Liver (tissue), 9 donors: ENCODE results near the gene ZBED2. TPM values are rescaled to one million over a fixed set of nuclear protein-coding genes. Genes with fewer than 3 reads are reported as not detected.

Experiments used
- DNase-seq: peaks from one replicate; pipeline ENCODE4 v3.0.0-alpha.2; 2017; ENCODE audit warnings: low spot score
- H3K27ac ChIP-seq, 2 donors: one replicate each; pipeline ENCODE4 v1.7.0; 2013; ENCODE audit warnings: inconsistent platforms in 2 of 2, low read length in 2 of 2, control low read depth in 1 of 2, low read depth in 1 of 2, mild to moderate bottlenecking in 1 of 2
- H3K27me3 ChIP-seq, 4 donors: one replicate each; pipeline versions ENCODE4 v1.6.1 to v1.7.0; 2013; ENCODE audit warnings: low read length in 3 of 4, inconsistent platforms in 1 of 4, mild to moderate bottlenecking in 1 of 4, moderate library complexity in 1 of 4; ENCODE audit not compliant: control insufficient read depth in 4 of 4, insufficient read depth in 4 of 4
- H3K36me3 ChIP-seq, 4 donors: one replicate each; pipeline versions ENCODE4 v1.6.1 to v1.7.0; 2013; ENCODE audit warnings: low read length in 3 of 4, mild to moderate bottlenecking in 3 of 4, low read depth in 1 of 4, moderate library complexity in 1 of 4; ENCODE audit not compliant: control insufficient read depth in 4 of 4, insufficient read depth in 3 of 4
- H3K4me1 ChIP-seq, 4 donors: one replicate each; pipeline versions ENCODE4 v1.6.1 to v1.7.0; 2013; ENCODE audit warnings: low read length in 3 of 4, mild to moderate bottlenecking in 3 of 4, moderate library complexity in 1 of 4; ENCODE audit not compliant: control insufficient read depth in 4 of 4, insufficient read depth in 4 of 4
- H3K4me3 ChIP-seq, 3 donors: one replicate each; pipeline versions ENCODE4 v1.6.1 to v1.7.0; 2013; ENCODE audit warnings: low read length in 3 of 3, control low read depth in 1 of 3, low read depth in 1 of 3, mild to moderate bottlenecking in 1 of 3
- H3K9ac ChIP-seq, 2 donors: one replicate each; pipeline ENCODE4 v1.7.0; 2013; ENCODE audit warnings: low read length in 2 of 2, mild to moderate bottlenecking in 2 of 2, moderate library complexity in 2 of 2, control low read depth in 1 of 2, low read depth in 1 of 2
- H3K9me3 ChIP-seq, 4 donors: one replicate each; pipeline versions ENCODE4 v1.6.1 to v1.7.0; 2013; ENCODE audit warnings: low read length in 3 of 4; ENCODE audit not compliant: control insufficient read depth in 4 of 4
- EGR1 ChIP-seq, 2 donors: IDR thresholded peaks; 2 replicates each; pipeline ENCODE4 v1.6.1; 2016 to 2018; ENCODE audit warnings: antibody characterized with exemption in 2 of 2, low read depth in 2 of 2
- FOXA1 ChIP-seq: IDR thresholded peaks from 2 replicates; pipeline ENCODE4 v1.6.1; 2016; ENCODE audit warnings: antibody characterized with exemption
- FOXA2 ChIP-seq: IDR thresholded peaks from 2 replicates; pipeline ENCODE4 v1.6.1; 2016; ENCODE audit warnings: antibody characterized with exemption
- GABPA ChIP-seq, 2 donors: IDR thresholded peaks in 1 of 2; conservative IDR thresholded peaks in 1 of 2; 2 replicates each; pipeline ENCODE4 v1.6.1; 2016; ENCODE audit warnings: antibody characterized with exemption in 2 of 2, mild to moderate bottlenecking in 1 of 2, moderate library complexity in 1 of 2
- HNF4A ChIP-seq, 2 donors: conservative IDR thresholded peaks; 2 replicates each; pipeline ENCODE4 v1.6.1; 2016; ENCODE audit warnings: antibody characterized with exemption in 2 of 2, mild to moderate bottlenecking in 2 of 2
- JUND ChIP-seq, 2 donors: IDR thresholded peaks; 2 replicates each; pipeline ENCODE4 v1.6.1; 2016; ENCODE audit warnings: antibody characterized with exemption in 2 of 2
- NR2F2 ChIP-seq: IDR thresholded peaks from 2 replicates; pipeline ENCODE4 v1.6.1; 2016; ENCODE audit warnings: antibody characterized with exemption
- RAD21 ChIP-seq, 2 donors: IDR thresholded peaks; 2 replicates each; pipeline ENCODE4 v1.6.1; 2016; ENCODE audit warnings: antibody characterized with exemption in 2 of 2, mild to moderate bottlenecking in 2 of 2
- SP1 ChIP-seq: IDR thresholded peaks from 2 replicates; pipeline ENCODE4 v1.6.1; 2018; ENCODE audit warnings: antibody characterized with exemption, mild to moderate bottlenecking
- YY1 ChIP-seq: IDR thresholded peaks from 2 replicates; pipeline ENCODE4 v1.6.1; 2016; ENCODE audit warnings: antibody characterized with exemption, mild to moderate bottlenecking
- WGBS: extraction: QIAGEN DNeasy Blood & Tissue Kit; methylation state at CpG from one replicate; pipeline ENCODE4 v1.1.7; 2013; 5-methylcytosine and 5-hydroxymethylcytosine counted together
- polyA plus RNA-seq, 2 donors: library from polyadenylated mRNA; stranded (reverse) in 1 of 2; unstranded in 1 of 2; fragments of 200-250 nt in 1 of 2; fragments of >200 nt in 1 of 2; fragmentation: Nextera tagmentation in 1 of 2; extraction: Ambion mirVana in 1 of 2; gene quantifications; one replicate each; pipeline versions ENCODE4 v1.2.1 to v1.2.3, GENCODE V29; 2013 to 2015
- total RNA-seq, 2 donors: library from RNA; depleted of rRNA; stranded (reverse); fragments of >200 nt; gene quantifications; one replicate each; pipeline ENCODE4 v1.2.3, GENCODE V29; 2014
- TF ChIP-seq, protein P1 (sequence below): fragments of 150-350 bp; IDR thresholded peaks from 2 replicates; pipeline ENCODE4 v1.5.1; 2017; ENCODE audit warnings: improper control_type of control experiment, low read depth, low read length; ENCODE audit not compliant: missing input control
- TF ChIP-seq, protein P2 (sequence below): IDR thresholded peaks from 2 replicates; pipeline ENCODE4 v1.6.1; 2016; ENCODE audit warnings: antibody characterized with exemption
- TF ChIP-seq, protein P3 (sequence below): IDR thresholded peaks from 2 replicates; pipeline ENCODE4 v1.6.1; 2016; ENCODE audit warnings: antibody characterized with exemption
- TF ChIP-seq, protein P4 (sequence below): IDR thresholded peaks from 2 replicates; pipeline ENCODE4 v1.6.1; 2016; ENCODE audit warnings: antibody characterized with exemption
- TF ChIP-seq, protein P5 (sequence below): IDR thresholded peaks from 2 replicates; pipeline ENCODE4 v1.6.1; 2016; ENCODE audit warnings: antibody characterized with exemption, mild to moderate bottlenecking
- donor health status: healthy.
- donor health status: healthy.
- donor health status: healthy.
- donor health status: healthy.
- donor health status: healthy.

ZBED2 gene
- total and polyA plus RNA-seq, 4 donors: not detected

DNA sequence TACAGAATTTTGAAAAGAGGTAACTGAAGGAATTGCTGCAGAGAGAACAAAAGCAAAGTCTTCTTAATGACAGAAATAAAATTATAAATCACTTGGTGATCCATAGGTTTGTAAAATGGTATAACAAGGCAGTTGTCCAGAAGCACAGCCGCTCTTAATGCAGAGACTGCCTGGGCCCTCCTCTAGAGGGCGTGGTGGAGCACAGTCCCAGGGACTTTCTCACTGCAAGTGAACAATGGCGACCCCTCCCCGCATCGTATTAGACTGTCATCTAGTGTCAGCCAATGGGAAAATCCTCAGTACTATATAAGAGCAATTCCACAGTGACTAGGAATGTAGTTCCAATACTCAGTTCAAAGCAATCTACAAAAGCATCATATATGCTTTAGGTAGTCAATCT lies 26.4 kb upstream of the ZBED2 start:
- Histone ChIP-seq H3K9ac (no peak overlapping the region), H3K27me3 (peaks cover 0 to 2% (median 0%) of the 10 kb centered on the region in 4 donors), H3K4me1 (no peaks in the 10 kb centered on the region), H3K27ac (no peak overlapping the region), H3K9me3 (peaks cover 0 to 3% (median 0%) of the 10 kb centered on the region in 4 donors), H3K36me3 (no peaks in the 10 kb centered on the region), H3K4me3 (no peak overlapping the region)
- TF ChIP-seq, protein P1, sequence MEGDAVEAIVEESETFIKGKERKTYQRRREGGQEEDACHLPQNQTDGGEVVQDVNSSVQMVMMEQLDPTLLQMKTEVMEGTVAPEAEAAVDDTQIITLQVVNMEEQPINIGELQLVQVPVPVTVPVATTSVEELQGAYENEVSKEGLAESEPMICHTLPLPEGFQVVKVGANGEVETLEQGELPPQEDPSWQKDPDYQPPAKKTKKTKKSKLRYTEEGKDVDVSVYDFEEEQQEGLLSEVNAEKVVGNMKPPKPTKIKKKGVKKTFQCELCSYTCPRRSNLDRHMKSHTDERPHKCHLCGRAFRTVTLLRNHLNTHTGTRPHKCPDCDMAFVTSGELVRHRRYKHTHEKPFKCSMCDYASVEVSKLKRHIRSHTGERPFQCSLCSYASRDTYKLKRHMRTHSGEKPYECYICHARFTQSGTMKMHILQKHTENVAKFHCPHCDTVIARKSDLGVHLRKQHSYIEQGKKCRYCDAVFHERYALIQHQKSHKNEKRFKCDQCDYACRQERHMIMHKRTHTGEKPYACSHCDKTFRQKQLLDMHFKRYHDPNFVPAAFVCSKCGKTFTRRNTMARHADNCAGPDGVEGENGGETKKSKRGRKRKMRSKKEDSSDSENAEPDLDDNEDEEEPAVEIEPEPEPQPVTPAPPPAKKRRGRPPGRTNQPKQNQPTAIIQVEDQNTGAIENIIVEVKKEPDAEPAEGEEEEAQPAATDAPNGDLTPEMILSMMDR: no peak
- TF ChIP-seq FOXA1 (no peak), EGR1 (IDR thresholded peaks at IDR 0.05; ENCODE audit: low read depth in 2 of 2) (no peak), FOXA2 (no peak), JUND (IDR thresholded peaks at IDR 0.05) (no peak), HNF4A (conservative IDR thresholded peaks at IDR 0.05) (no peak), YY1 (no peak)
- TF ChIP-seq, protein P2, sequence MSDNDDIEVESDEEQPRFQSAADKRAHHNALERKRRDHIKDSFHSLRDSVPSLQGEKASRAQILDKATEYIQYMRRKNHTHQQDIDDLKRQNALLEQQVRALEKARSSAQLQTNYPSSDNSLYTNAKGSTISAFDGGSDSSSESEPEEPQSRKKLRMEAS: no peak
- TF ChIP-seq, protein P3, sequence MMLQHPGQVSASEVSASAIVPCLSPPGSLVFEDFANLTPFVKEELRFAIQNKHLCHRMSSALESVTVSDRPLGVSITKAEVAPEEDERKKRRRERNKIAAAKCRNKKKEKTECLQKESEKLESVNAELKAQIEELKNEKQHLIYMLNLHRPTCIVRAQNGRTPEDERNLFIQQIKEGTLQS: no peak
- no peak for DNase-seq
- WGBS: 51% methylated on average over 5 of the region's 5 CpGs

DNA sequence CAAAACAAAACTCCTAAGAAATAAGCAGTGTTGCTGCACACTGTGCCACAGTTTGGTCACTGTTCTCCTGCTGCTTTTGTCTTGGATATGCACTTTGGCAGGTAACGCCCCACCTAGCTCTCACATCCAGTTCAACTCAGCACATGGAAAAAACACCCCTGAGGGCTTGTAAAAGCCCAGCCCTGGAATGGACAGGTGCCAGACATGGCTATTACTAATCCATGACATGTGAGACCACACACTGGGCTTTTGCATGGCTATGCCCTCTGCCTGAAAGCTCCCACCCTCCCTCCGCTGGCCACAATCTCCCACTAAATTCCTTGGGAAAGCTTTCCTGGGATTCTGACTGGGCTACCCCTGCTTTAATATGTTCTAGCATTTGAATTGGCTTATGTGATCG lies 24.7 kb upstream of the ZBED2 start:
- no peak for DNase-seq
- no peak overlapping the region for H3K9ac ChIP-seq
- TF ChIP-seq RAD21 (IDR thresholded peaks at IDR 0.05) (no peak), NR2F2 (no peak), EGR1 (IDR thresholded peaks at IDR 0.05; ENCODE audit: low read depth in 2 of 2) (no peak), FOXA2 (no peak)
- TF ChIP-seq, protein P4, sequence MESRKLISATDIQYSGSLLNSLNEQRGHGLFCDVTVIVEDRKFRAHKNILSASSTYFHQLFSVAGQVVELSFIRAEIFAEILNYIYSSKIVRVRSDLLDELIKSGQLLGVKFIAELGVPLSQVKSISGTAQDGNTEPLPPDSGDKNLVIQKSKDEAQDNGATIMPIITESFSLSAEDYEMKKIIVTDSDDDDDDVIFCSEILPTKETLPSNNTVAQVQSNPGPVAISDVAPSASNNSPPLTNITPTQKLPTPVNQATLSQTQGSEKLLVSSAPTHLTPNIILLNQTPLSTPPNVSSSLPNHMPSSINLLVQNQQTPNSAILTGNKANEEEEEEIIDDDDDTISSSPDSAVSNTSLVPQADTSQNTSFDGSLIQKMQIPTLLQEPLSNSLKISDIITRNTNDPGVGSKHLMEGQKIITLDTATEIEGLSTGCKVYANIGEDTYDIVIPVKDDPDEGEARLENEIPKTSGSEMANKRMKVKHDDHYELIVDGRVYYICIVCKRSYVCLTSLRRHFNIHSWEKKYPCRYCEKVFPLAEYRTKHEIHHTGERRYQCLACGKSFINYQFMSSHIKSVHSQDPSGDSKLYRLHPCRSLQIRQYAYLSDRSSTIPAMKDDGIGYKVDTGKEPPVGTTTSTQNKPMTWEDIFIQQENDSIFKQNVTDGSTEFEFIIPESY: no peak
- TF ChIP-seq, protein P3: no peak

DNA sequence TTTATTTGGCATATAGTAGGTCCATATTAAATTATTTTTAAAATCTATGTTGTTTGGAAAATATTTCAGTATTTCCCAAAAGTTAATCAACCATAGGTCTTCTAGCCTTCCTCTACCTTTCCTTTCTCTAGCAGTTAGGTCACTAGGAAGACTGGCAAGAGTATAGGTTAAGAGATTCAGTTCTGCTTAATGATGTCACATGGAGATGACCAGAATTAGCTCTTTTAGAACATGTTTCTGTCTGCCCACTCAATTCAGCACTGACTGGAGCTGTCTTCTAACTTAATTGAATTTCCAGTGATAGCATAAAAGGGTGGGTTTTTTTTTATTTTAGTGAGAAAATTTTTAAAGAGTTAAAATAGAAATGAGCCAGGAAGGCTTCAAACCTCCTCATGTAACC lies 23.8 kb upstream of the ZBED2 start:
- Histone ChIP-seq H3K4me3 (no peak overlapping the region), H3K27ac (no peak overlapping the region), H3K4me1 (no peaks in the 10 kb centered on the region), H3K36me3 (no peaks in the 10 kb centered on the region), H3K9ac (no peak overlapping the region), H3K9me3 (peaks cover 0 to 3% (median 0%) of the 10 kb centered on the region in 4 donors), H3K27me3 (peaks cover 0 to 2% (median 0%) of the 10 kb centered on the region in 4 donors)
- DNase-seq: no peak
- no peak for TF ChIP-seq RAD21 (IDR thresholded peaks at IDR 0.05)
- no peak for TF ChIP-seq HNF4A (conservative IDR thresholded peaks at IDR 0.05)
- TF ChIP-seq SP1: no peak
- TF ChIP-seq GABPA (IDR thresholded peaks at IDR 0.05 in 1 of 2, conservative IDR thresholded peaks at IDR 0.05 in 1 of 2): no peak
- TF ChIP-seq EGR1 (IDR thresholded peaks at IDR 0.05; ENCODE audit: low read depth in 2 of 2): no peak
- TF ChIP-seq, protein P5, sequence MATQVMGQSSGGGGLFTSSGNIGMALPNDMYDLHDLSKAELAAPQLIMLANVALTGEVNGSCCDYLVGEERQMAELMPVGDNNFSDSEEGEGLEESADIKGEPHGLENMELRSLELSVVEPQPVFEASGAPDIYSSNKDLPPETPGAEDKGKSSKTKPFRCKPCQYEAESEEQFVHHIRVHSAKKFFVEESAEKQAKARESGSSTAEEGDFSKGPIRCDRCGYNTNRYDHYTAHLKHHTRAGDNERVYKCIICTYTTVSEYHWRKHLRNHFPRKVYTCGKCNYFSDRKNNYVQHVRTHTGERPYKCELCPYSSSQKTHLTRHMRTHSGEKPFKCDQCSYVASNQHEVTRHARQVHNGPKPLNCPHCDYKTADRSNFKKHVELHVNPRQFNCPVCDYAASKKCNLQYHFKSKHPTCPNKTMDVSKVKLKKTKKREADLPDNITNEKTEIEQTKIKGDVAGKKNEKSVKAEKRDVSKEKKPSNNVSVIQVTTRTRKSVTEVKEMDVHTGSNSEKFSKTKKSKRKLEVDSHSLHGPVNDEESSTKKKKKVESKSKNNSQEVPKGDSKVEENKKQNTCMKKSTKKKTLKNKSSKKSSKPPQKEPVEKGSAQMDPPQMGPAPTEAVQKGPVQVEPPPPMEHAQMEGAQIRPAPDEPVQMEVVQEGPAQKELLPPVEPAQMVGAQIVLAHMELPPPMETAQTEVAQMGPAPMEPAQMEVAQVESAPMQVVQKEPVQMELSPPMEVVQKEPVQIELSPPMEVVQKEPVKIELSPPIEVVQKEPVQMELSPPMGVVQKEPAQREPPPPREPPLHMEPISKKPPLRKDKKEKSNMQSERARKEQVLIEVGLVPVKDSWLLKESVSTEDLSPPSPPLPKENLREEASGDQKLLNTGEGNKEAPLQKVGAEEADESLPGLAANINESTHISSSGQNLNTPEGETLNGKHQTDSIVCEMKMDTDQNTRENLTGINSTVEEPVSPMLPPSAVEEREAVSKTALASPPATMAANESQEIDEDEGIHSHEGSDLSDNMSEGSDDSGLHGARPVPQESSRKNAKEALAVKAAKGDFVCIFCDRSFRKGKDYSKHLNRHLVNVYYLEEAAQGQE: no peak
- TF ChIP-seq, protein P2: no peak
- no peak for TF ChIP-seq FOXA1
- TF ChIP-seq YY1: no peak
- TF ChIP-seq, protein P1: no peak
- no peak for TF ChIP-seq NR2F2
- TF ChIP-seq, protein P3: no peak

More for the DNA sequence above, 24.7 kb upstream of the ZBED2 start:
- no peak overlapping the region for H3K4me3 ChIP-seq
- no peak overlapping the region for H3K27ac ChIP-seq
- H3K4me1 ChIP-seq: no peaks in the 10 kb centered on the region
- H3K9me3 ChIP-seq: peaks cover 0 to 3% (median 0%) of the 10 kb centered on the region in 4 donors
- H3K27me3 ChIP-seq: peaks cover 0 to 2% (median 0%) of the 10 kb centered on the region in 4 donors
- WGBS: 80% methylated on average over 3 of the region's 3 CpGs
- no peaks in the 10 kb centered on the region for H3K36me3 ChIP-seq
